ENCODE results near the gene MACO1.
A peak's percentile ranks its signal among the peaks of the same experiment; 100 is the strongest.

The MACO1 gene

DNA sequence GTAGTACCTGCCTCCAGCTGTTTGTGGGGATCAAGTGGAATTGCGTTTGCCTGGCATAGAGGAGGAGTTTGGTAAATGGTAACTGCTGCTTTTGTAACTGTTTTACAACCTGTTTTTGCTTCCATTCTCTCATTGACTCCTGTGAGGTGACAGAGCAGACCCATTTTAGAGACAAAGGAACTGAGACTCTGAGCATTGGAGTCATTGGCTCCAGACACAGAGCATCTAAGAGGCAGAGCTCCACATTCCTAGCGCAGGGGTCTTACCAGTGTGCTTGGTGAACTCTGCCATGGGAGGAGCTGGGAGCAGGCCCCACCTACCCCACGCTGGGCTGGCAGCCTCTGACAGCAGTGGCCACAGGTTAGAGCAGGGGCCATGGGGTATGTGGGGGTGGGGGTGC lies 115.1 kb downstream of the MACO1 start:
- no peak for DNase-seq

GRCh38 chr1:25546193-25546592 lies 115.5 kb downstream of the MACO1 start:
- DNase-seq: no peak

GRCh38 chr1:25548601-25549000 lies 117.9 kb downstream of the MACO1 start:
- DNase-seq: no peak

DNA sequence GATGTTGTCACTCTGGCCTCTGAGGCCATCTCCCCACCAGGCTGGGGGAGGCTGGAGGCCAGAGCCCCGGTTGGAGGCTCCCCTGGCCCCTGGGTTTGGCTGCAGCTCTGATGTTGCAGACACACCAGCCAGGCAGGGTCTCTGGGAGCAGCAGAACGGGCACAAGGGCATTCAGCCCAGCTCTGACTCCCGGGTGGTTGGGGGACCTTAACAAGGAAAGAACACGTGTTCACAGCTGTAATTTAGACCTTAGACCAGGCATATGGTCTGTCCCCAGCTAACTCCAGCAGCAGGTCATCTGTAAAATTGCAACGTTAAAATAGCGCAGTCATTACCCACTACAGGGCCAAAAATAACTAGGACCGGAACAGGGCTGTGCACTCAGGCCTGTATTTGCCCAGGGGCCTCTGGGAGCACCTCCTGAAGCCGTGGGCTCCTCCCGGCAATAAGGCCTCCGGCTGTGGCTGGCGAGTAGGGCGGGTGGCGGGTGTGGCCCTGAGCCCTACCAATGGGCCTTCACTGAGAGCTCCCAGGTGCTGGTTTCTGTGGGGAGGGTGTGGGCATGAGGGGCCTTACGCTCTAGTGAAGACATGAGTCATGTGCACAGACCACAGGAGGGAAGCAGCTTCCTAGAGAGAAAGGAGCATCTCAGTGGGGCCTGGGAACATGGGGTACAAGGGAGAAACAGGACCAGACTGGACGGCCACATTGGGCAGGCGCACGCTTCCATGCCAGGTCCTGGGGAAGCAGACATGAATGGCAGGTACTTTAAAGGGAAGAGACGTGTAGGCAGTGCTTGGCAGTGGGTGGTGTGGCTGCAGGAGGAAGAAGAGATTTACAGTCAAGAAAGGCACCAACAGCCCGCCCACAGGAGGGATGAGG lies 118.8 kb downstream of the MACO1 start:
- peak; percentile 84 for DNase-seq

Data from GDM1 (cell line).